ENCODE measurements around the gene CDH4.

CDH4 gene

GRCh38 chr20:61308477-61308774, 56.4 kb downstream of the CDH4 start:
- TF ChIP-seq CTCF (conservative IDR thresholded peaks at IDR 0.05) (no peak), ZFX (IDR thresholded peaks at IDR 0.05) (no peak)
- no peak overlapping the region for H3K27ac ChIP-seq

DNA sequence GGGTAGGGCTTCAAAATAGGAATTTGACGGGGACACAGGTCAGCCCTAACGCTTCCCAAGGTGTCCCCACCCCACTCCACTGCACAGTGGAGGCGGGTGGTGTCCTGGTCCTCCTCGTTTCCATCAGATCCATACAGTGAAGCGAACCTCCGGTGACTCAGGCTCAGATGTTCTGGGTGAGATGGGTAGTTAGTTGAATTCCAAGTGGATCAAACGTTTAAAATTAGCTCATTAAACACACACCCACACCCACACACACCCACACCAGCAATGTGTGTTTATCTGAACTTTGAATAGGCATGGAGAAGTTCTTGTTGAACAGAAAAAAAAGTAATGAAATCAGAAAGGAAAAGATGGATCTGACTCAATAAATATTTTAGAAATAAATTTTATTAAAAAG, 58.9 kb downstream of the CDH4 start:
- TF ChIP-seq CTCF (conservative IDR thresholded peaks at IDR 0.05), result no peak
- TF ChIP-seq ZFX (IDR thresholded peaks at IDR 0.05), result no peak
- no peak overlapping the region for H3K27ac ChIP-seq

- H3K27ac ChIP-seq, result no peak overlapping the region
Observed at GRCh38 chr20:61311656-61312387, 59.8 kb downstream of the CDH4 start.

DNA sequence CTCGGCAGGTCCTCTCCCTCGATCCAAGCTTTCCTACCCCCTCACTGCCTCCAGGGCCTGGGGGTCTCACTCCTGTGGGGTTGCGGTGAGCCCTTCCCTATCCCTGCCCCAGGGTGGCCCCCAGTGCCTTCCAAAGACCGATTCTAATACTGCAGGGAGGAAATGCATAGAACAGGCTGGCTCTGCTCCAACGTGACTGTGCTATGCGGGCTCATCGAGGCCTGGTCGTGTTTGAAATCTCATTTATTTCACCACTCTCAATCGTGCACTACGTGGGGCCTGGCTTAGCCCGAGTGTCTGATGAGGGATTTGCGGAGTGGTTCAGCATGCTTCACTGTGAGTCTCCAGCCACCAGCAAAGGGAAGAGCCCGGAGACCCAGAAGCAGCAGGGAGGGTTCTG, 60.9 kb downstream of the CDH4 start:
- H3K27ac ChIP-seq, result no peak overlapping the region
- no peak for TF ChIP-seq CTCF (conservative IDR thresholded peaks at IDR 0.05)
- TF ChIP-seq ZFX (IDR thresholded peaks at IDR 0.05), result no peak

More at GRCh38 chr20:61311656-61312387, 59.8 kb downstream of the CDH4 start:
- TF ChIP-seq ZFX (IDR thresholded peaks at IDR 0.05), result no peak
- TF ChIP-seq CTCF (conservative IDR thresholded peaks at IDR 0.05), result no peak

DNA sequence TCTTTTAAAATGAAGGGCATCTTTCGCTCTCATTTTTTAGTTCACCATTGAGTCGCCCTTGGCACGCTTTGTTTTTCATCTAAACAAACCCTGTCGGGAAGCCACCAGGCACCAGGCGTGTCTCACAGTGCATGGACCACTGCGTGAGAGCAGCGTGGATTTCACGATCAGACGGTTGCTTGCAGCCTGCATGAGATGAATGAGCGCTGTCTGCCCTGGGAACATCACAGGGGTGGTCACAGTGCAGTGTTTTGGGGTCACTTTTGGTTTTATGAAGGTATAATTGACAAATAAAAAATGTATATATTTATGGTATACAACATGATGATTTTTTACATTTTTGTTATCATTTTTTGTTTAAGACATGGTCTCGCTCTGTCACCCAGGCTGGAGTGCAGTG, 61.3 kb downstream of the CDH4 start:
- TF ChIP-seq ZFX (IDR thresholded peaks at IDR 0.05), result no peak
- TF ChIP-seq CTCF (conservative IDR thresholded peaks at IDR 0.05), result no peak

GRCh38 chr20:61314326-61315010, 62.4 kb downstream of the CDH4 start:
- H3K27ac ChIP-seq, result no peak overlapping the region
- TF ChIP-seq ZFX (IDR thresholded peaks at IDR 0.05) (no peak), CTCF (conservative IDR thresholded peaks at IDR 0.05) (no peak)

More for the DNA sequence above, 61.3 kb downstream of the CDH4 start:
- no peak overlapping the region for H3K27ac ChIP-seq

GRCh38 chr20:61315319-61315718, 63.3 kb downstream of the CDH4 start:
- TF ChIP-seq CTCF (conservative IDR thresholded peaks at IDR 0.05), result no peak
- no peak overlapping the region for H3K27ac ChIP-seq

All from C4-2B (cell line).